NCI-H1092 (cell line): Measurements from ENCODE around the gene CAB39L.

Experiments used
- DNase-seq: peaks from one replicate; lab custom pipeline; 2025; lab: John Stamatoyannopoulos, UW

Gene CAB39L

DNA sequence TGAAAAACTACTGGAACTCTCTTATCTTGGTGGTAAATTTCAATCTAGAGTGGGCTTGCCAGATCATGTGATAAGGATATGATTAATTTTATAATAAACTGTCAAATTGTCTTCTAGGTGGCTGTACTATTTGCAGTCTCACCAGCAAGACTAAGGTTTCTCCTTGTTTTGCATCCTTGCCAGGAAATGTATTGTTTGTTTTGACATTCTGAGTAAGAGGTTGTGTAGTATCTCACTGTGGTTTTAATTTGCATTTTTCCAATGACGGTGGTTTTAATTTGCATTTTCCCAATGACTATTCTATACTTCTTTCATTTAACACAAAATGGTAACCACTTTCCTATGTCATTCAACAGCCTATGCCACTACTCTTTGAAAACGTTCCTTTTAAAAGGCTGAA lies 2.0 kb downstream of the CAB39L start:
- DNase-seq: no peak

DNA sequence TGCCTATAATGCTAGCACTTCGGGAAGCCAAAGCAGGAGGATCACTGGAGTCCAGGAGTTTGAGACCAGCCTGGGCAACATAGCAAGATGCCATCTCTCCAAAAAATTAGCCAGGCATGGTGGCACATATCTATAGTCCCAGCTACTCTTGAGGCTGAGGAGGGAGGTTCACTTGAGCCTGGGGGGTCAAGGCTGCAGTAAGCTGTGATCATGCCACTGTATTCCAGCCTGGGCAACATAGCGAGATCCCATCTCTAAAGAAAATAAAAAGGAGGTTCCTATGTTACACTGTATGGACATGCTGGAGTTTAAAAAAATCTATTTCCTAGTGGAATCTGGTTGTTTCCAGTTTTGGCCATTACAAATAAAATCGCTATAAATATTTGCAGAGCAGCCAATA lies 2.6 kb downstream of the CAB39L start:
- DNase-seq: no peak

DNA sequence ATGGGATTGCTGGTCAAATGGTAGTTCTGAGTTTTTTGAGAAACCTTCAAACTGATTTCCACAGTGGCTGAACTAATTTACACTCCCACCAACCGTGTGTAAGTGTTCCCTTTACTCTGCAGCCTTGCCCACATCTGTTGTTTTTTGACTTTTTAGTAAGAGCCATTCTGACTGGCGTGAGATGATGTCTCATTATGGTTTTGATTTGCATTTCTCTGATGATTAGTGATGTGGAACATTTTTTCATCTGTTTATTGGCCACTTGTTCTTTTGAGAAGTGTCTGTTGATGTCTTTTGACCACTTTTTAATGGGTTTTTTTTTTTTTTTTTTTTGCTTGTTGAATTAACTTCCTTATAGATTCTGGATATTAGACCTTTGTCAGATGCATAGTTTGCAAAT lies 4.3 kb downstream of the CAB39L start:
- no peak for DNase-seq

- DNase-seq: no peak
Observed at GRCh38 chr13:49437705-49438104, 6.2 kb downstream of the CAB39L start.

DNA sequence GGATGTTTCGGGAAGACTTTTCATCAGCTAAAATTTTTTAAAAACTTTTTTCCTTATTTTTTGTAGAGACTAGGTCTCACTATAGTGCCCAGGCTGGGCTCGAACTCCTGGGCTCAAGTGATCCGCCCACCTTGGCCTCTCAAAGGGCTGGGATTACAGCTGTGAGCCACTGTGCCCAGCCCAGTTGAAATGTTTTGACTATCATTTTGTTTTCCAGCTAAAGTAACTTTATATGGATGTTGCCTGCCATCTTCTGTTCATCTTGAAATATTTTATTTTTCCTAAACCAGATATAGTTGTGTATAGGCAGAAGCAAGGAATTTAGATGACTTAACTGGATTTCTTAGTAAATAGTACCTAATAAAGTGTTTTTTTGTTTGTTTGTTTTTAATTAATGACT lies 7.0 kb downstream of the CAB39L start:
- no peak for DNase-seq

GRCh38 chr13:49435992-49436391 lies 7.9 kb downstream of the CAB39L start:
- no peak for DNase-seq

DNA sequence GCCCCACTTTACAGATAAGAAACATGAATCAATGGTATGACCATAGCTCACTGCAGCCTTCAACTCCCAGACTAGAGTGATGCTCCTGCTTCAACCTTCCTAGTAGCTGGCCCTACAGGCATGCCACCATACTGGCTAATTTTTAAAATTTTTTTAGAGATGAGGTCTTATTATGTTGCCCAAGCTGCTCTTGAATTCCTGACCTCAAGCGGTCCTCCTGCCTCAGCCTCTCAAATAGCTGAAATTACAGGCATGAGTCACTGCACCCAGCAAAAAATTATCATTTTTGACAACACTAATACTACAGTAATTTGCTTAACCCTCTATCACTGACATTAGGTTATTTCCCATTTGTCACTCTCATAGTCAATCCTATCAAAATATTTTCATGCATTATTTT lies 14.7 kb downstream of the CAB39L start:
- no peak for DNase-seq

GRCh38 chr13:49428041-49428763 lies 15.7 kb downstream of the CAB39L start:
- no peak for DNase-seq

DNA sequence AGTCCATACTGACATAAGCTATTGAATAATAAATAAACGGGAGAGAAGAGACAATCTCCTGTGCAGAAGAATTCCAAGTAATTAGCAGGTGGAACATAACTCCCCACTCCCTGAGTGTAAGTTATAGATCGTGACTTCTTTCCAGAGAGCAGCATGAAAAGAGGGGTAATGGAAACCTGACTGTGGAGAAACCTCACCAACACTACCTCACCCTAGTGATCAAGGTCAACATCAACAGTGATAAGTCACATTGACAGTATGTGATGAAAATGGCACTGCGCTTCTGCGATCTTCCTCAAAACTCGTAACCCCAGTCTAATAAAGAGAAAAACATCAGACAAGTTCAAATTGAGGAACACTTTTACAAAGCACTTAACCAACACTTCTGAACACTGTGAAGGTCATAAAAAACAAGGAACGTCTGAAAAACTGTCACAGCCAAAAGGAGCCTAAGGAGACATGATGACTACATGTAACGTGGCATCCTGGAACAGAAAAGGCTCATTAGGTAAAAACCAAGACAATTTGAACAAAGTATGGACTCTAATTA lies 19.8 kb downstream of the CAB39L start:
- DNase-seq: no peak

DNA sequence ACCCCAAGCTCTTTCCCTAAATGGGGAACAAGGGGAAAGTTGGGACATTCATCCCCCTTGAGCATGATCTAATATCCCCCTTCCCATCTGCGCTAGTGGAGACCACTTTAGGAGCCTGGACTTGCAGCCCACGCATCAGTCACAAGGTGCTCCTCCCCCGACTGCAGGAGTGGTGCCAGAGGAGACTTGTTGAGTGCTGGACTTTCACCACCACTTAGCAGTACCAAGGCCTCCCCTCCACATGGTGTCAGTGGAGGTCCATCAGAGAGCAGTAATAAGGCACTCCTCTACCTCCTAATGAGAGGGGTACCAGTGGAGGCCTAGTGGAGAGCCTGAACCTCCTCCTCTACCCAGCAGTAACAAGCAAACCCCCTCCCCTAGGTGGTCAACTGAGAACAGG lies 22.5 kb downstream of the CAB39L start:
- DNase-seq: no peak

GRCh38 chr13:49419276-49419675 lies 24.6 kb downstream of the CAB39L start:
- no peak for DNase-seq

GRCh38 chr13:49418206-49418605 lies 25.7 kb downstream of the CAB39L start:
- no peak for DNase-seq

- DNase-seq: no peak
Observed at GRCh38 chr13:49417161-49417560, 26.7 kb downstream of the CAB39L start.

DNA sequence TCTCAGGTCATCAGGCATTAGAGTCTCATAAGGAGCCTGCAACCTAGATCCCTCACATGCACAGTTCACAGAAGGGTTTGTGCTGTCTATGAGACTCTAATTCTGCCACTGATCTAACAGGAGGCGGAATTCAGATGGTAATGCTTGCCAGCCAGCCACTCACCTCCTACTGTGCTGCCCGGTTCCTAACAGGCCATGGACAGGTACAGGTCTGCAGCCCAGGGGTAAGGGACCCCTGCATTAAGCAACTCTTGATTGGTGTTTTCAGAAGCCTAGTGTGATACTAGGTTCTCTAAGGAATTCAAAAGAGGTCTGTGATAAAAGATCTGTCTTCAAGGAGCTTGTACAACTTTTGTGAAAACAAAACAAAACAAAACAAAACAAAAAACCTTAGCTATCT lies 31.1 kb downstream of the CAB39L start:
- no peak for DNase-seq

DNA sequence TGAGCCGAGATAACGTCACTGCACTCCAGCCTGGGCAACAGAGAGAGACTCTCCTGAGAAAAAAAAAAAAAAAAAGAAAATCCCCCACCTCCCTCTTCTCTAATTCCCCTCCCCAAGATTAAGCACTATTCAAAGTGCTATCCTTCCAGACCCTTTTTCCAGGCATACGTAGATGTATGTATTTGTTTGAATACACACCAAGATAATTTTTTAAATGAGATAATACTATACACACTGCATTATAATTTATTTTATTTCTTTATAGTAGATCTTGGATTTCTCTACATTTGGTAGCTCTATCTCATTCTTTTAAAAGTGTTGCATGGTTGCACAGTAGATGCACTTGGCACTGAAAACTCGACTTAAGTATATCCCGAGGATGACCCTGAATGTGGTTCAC lies 32.5 kb downstream of the CAB39L start:
- DNase-seq: no peak

- DNase-seq: no peak
Observed at GRCh38 chr13:49410477-49410876, 33.4 kb downstream of the CAB39L start.

GRCh38 chr13:49410006-49410405 lies 33.9 kb downstream of the CAB39L start:
- no peak for DNase-seq

DNA sequence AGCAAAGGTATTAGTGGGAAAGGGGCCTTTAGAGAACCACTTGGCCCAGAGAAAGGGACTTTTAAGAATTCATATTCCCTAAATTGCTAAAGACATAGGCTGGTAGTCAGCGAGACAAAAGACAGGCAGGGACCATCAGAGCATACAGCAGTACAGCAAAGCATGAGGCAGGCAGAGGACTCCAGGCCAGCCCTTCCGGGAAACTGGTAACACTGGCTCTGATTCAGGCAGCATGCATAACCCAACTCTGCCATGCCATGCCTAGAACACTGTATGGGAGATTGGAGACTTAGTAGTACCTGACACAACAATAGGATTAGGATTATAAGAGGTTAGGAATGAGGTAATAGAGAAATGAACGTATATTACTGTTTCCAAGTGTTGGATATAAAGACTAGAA lies 34.9 kb downstream of the CAB39L start:
- no peak for DNase-seq

- DNase-seq: no peak
Observed at GRCh38 chr13:49407936-49408335, 35.9 kb downstream of the CAB39L start.

DNA sequence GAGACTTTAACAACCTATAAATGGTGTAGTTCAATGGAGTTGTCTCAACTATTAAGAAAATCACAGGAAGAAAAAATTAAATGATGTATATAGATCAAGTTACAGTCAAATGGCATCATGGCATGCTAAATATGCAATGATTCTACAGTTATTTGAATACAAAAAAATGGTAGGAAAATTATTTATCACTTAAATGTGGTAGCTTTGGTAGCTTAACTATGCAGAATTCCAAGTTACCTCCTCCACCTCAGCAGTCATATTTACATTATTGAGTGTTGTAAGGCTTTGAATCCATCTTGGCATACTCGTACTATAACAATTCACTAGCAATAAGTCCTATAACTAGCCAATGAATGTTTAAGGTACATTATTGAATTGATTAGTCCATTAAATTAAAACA lies 36.8 kb downstream of the CAB39L start:
- DNase-seq: no peak

DNA sequence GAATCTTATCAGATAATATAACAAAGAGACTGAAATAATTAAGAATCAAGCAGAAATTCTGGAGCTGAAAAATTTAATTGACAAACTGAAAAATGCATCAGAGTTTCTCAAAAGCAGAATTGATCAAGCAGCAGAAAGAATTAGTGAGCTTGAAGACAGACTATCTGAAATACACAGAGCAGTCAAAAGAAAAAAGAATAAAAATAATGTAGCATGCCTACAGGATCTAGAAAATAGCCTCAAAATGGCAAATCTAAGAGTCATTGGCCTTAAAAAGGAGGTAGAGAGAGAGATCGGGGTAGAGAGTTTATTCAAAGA lies 39.2 kb downstream of the CAB39L start:
- no peak for DNase-seq

DNA sequence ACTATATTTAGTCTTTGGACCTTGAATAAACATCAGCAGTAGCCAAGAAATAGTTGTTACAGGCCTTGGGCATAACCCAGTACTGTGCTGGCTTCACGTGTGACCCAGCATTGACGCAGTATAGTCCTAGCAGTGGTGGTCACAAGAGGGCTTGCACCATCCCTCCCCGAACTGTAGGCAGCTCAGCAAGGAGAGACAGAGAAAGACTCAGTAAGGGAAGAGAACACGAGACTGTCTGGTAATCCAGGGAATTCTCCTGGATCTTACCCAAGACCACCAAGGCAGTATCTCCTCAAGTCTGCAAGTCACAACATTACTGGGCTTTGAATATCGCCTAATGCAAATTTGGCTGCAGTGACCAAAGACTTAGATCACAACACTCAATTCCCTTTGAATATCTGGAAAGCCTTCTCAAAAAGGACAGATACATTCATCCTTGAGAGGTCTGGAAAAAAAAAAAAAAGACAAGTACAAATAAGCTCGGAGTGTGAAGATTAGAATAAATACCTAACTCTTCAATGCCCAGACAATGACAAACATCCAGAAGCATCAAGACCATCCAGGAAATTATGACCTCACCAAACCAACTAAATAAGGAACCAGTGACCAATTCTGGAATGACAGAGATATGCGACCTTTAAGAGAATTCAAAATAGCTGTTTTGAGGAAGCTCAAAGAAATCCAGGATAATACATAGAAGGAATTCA lies 39.7 kb downstream of the CAB39L start:
- no peak for DNase-seq

GRCh38 chr13:49400755-49401659 lies 42.9 kb downstream of the CAB39L start:
- DNase-seq: no peak
